ENCODE measurements around the gene SLIT3.

The SLIT3 gene

GRCh38 chr5:169229342-169229892, 71.5 kb downstream of the SLIT3 start:
- Histone ChIP-seq H3K4me2 (ENCODE audit: insufficient read depth, low read length) (no peak overlapping the region), H3K4me1 (ENCODE audit: insufficient read depth, low read length) (no peaks in the 10 kb centered on the region), H3K27ac (ENCODE audit: low read length) (no peak overlapping the region), H3K79me2 (ENCODE audit: insufficient read depth, low read length) (no peaks in the 10 kb centered on the region), H3K4me3 (ENCODE audit: low read depth in 1 of 2, low read length in 2 of 2) (no peak overlapping the region), H4K20me1 (ENCODE audit: insufficient read depth, low read length) (no peaks in the 10 kb centered on the region), H3K9me3 (ENCODE audit: insufficient read depth, low read length, severe bottlenecking) (no peaks in the 10 kb centered on the region), H3K27me3 (ENCODE audit: insufficient read depth, low read length, poor library complexity) (no peaks in the 10 kb centered on the region), H3K36me3 (ENCODE audit: insufficient read depth, low read length) (no peaks in the 10 kb centered on the region), H3K9ac (ENCODE audit: low read depth, low read length) (no peak overlapping the region), H2AFZ (ENCODE audit: low read depth, low read length) (no peak overlapping the region)
- no peak for ATAC-seq (ENCODE audit: insufficient read depth, low read depth)
- DNase-seq: no peak
- TF ChIP-seq CTCF (IDR thresholded peaks at IDR 0.05; ENCODE audit: borderline replicate concordance, extremely low read depth, low read length, poor library complexity, severe bottlenecking): no peak
- no peak for TF ChIP-seq EZH2 (IDR thresholded peaks at IDR 0.05; ENCODE audit: borderline replicate concordance, low read depth, low read length, severe bottlenecking)

- no peaks in the 10 kb centered on the region for H3K79me2 ChIP-seq (ENCODE audit: insufficient read depth, low read length)
- no peak for ATAC-seq (ENCODE audit: insufficient read depth, low read depth)
- H3K27ac ChIP-seq (ENCODE audit: low read length): no peak overlapping the region
- H3K27me3 ChIP-seq (ENCODE audit: insufficient read depth, low read length, poor library complexity): no peaks in the 10 kb centered on the region
- H4K20me1 ChIP-seq (ENCODE audit: insufficient read depth, low read length): no peaks in the 10 kb centered on the region
- no peak overlapping the region for H3K4me2 ChIP-seq (ENCODE audit: insufficient read depth, low read length)
- DNase-seq: no peak
- H3K4me3 ChIP-seq (ENCODE audit: low read depth in 1 of 2, low read length in 2 of 2): no peak overlapping the region
- TF ChIP-seq CTCF (IDR thresholded peaks at IDR 0.05; ENCODE audit: borderline replicate concordance, extremely low read depth, low read length, poor library complexity, severe bottlenecking): no peak
- TF ChIP-seq EZH2 (IDR thresholded peaks at IDR 0.05; ENCODE audit: borderline replicate concordance, low read depth, low read length, severe bottlenecking): no peak
- H2AFZ ChIP-seq (ENCODE audit: low read depth, low read length): no peak overlapping the region
- no peaks in the 10 kb centered on the region for H3K4me1 ChIP-seq (ENCODE audit: insufficient read depth, low read length)
- no peaks in the 10 kb centered on the region for H3K9me3 ChIP-seq (ENCODE audit: insufficient read depth, low read length, severe bottlenecking)
- no peaks in the 10 kb centered on the region for H3K36me3 ChIP-seq (ENCODE audit: insufficient read depth, low read length)
- no peak overlapping the region for H3K9ac ChIP-seq (ENCODE audit: low read depth, low read length)
Observed at GRCh38 chr5:169226895-169227294, 74.0 kb downstream of the SLIT3 start.

GRCh38 chr5:169225830-169226356, 75.0 kb downstream of the SLIT3 start:
- H3K4me3 ChIP-seq (ENCODE audit: low read depth in 1 of 2, low read length in 2 of 2): no peak overlapping the region
- no peak for ATAC-seq (ENCODE audit: insufficient read depth, low read depth)
- TF ChIP-seq CTCF (IDR thresholded peaks at IDR 0.05; ENCODE audit: borderline replicate concordance, extremely low read depth, low read length, poor library complexity, severe bottlenecking) (no peak), EZH2 (IDR thresholded peaks at IDR 0.05; ENCODE audit: borderline replicate concordance, low read depth, low read length, severe bottlenecking) (no peak)
- H3K79me2 ChIP-seq (ENCODE audit: insufficient read depth, low read length): no peaks in the 10 kb centered on the region
- H3K9ac ChIP-seq (ENCODE audit: low read depth, low read length): no peak overlapping the region
- no peak for DNase-seq
- no peaks in the 10 kb centered on the region for H3K27me3 ChIP-seq (ENCODE audit: insufficient read depth, low read length, poor library complexity)
- H3K36me3 ChIP-seq (ENCODE audit: insufficient read depth, low read length): no peaks in the 10 kb centered on the region
- H3K27ac ChIP-seq (ENCODE audit: low read length): no peak overlapping the region
- no peaks in the 10 kb centered on the region for H3K9me3 ChIP-seq (ENCODE audit: insufficient read depth, low read length, severe bottlenecking)
- no peaks in the 10 kb centered on the region for H4K20me1 ChIP-seq (ENCODE audit: insufficient read depth, low read length)
- no peaks in the 10 kb centered on the region for H3K4me1 ChIP-seq (ENCODE audit: insufficient read depth, low read length)
- no peak overlapping the region for H2AFZ ChIP-seq (ENCODE audit: low read depth, low read length)
- H3K4me2 ChIP-seq (ENCODE audit: insufficient read depth, low read length): no peak overlapping the region

All from DND-41 (cell line).